H1 (cell line): ENCODE data around the gene GRIA1. TPM values are rescaled to one million over a fixed set of nuclear protein-coding genes. Genes with fewer than 3 reads are reported as not detected.

Experiments used
- KDM5A ChIP-seq: fragments of 200-600 bp; IDR thresholded peaks from 2 replicates; pipeline ENCODE4 v1.7.1; 2012; ENCODE audit warnings: mild to moderate bottlenecking, low read length, inconsistent platforms, mixed read lengths
- MAFK ChIP-seq: IDR thresholded peaks from 2 replicates; pipeline ENCODE4 v1.6.1; 2012; ENCODE audit warnings: low read depth, mild to moderate bottlenecking, improper control_type of control experiment, low read length
- polyA plus RNA-seq, 7 experiments: library from polyadenylated mRNA; depleted of rRNA in 3 of 7; stranded (reverse) in 5 of 7; unstranded in 2 of 7; fragments of >200 nt in 5 of 7; fragments of 200-250 nt in 2 of 7; gene quantifications; 1 replicate in 5 of 7; 2 replicates in 1 of 7; 4 replicates in 1 of 7; pipeline versions ENCODE4 v1.2.1 to v1.2.3, GENCODE V29; 2011 to 2013; ENCODE audit warnings: missing spikeins in 2 of 7, mixed read lengths in 2 of 7
- total RNA-seq: library from RNA; stranded (reverse); fragmentation: NEBNext Ultra II Directional; extraction: Animal tissue kit (Norgen Biotek cat#: 25700); gene quantifications from 2 replicates; pipeline ENCODE4 v1.2.1, GENCODE V29; 2021

The GRIA1 gene
- total and polyA plus RNA-seq, 2 of the 8 experiments (the other 6 are each of a cell fraction or from before 2014, with no cell fraction given), result 0.97 to 2.5 TPM

DNA sequence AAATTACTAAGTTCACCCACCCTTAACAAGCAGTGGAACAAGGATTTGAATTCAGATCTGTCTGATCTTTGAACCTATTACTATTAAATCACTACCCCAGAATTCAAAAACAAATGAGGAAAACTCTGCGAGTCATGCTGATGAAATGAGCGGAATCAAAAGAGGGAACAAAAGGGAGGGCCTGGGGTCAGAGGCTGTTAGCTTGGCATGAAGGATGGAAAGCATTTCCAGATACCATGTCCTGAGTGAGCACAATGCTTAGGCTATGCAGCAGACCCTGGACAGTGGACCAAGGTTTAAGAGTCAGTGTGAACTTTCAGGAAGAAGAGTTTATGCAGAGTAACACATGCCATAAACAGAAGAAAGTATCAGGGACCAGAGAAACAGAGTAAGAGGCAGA is 30.5 kb downstream of the GRIA1 start (continued):
- TF ChIP-seq MAFK (no peak), KDM5A (no peak)
